ENCODE measurements around the gene POLR3B. TPM values are rescaled to one million over a fixed set of nuclear protein-coding genes. Genes with fewer than 3 reads are reported as not detected.
A peak's percentile ranks its signal among the peaks of the same experiment; 100 is the strongest.
"Not testable (repeated sequence)": the region's sequence is repeated elsewhere in the genome, so short reads cannot be mapped to it uniquely, and the experiment has no call there.

Gene POLR3B
- 10.6 and 13.3 TPM in 2 replicates for total RNA-seq (2014; rRNA removed)
- 5.0 TPM for polyA plus RNA-seq (2012)

DNA sequence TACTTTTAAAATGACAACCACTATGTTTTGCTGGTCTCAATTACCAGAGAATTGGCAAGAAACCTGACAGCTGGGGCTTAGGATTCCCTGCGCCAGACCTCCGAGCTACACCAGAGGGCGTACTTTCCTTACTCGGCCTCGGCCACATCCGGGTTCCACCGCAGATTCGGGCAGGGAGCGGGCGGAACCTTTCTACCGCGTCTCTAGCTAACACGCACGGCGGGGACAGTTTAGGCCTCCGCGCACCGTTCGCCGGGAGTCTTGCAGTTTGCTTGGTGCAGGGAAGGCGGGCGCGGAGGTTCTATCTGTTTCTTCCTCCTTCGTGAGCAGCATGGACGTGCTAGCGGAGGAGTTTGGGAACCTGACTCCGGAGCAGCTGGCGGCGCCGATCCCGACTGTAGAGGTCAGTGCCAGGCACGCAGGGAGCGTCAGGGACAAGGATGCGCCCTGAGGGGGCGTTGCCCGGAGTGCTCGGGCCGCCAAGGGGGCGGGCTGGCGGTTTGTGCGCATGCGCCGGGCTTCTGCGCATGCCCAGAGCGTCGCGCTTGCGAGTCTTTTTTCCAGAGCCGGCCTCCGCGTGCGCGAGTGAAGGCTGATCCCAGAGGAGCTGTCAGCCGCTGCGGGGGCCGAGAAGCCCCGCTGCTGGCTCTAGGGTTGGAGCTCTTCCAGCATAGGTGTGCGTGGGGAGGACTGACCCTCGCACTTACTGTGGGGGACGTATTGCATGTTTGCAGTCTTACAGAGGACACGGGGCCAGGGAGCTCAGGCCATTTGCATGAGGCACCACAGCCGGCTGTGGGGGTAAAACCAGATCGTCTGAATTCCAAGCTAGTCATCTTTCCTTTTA, at the start of gene POLR3B:
TSS of gene POLR3B (plus strand) at position 200 of the 847 bp plus-strand sequence. CDS start at position 332, 132 bp downstream.
- DNase-seq (ENCODE audit: low read depth) = peak; percentile 93

DNA sequence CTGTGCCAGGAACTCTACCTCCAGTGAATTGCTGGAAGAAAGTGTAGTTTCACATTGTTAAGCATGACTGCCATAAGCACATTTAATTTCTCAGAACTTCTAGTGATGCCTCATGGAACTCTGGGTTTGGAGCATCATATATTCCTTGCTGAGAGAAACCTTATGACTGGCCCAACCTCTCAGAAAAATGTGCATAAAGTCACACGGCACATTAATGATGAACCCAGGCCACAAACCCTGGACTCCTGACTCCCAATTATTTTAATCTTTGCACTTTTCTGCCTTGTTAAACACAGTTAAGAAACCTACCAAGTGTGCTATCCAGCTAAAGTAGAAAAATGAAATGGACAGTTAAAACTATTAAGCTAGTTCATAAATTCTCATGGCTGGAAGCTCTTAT, 49.4 kb upstream of the POLR3B start:
- no peak for DNase-seq (ENCODE audit: low read depth)

DNA sequence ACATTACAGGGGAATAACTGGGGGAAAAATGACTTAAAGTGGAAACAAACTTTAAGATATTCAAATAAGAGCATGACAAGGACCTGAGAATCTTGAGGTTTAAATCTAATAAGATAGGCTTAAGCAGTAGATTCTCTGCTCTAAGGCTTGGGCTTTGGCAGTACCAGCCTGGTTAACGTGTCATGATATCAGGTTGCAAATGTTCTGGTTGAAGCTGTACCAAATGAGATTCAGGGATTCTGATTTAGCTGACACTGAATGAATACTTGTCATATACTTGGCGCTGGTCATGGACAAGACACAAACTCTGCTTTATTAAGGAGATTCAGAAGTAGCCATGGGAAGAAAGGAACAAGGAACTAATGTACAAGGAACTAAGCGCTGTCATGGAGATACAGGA, 48.9 kb upstream of the POLR3B start:
- DNase-seq (ENCODE audit: low read depth) = peak; percentile 43

DNA sequence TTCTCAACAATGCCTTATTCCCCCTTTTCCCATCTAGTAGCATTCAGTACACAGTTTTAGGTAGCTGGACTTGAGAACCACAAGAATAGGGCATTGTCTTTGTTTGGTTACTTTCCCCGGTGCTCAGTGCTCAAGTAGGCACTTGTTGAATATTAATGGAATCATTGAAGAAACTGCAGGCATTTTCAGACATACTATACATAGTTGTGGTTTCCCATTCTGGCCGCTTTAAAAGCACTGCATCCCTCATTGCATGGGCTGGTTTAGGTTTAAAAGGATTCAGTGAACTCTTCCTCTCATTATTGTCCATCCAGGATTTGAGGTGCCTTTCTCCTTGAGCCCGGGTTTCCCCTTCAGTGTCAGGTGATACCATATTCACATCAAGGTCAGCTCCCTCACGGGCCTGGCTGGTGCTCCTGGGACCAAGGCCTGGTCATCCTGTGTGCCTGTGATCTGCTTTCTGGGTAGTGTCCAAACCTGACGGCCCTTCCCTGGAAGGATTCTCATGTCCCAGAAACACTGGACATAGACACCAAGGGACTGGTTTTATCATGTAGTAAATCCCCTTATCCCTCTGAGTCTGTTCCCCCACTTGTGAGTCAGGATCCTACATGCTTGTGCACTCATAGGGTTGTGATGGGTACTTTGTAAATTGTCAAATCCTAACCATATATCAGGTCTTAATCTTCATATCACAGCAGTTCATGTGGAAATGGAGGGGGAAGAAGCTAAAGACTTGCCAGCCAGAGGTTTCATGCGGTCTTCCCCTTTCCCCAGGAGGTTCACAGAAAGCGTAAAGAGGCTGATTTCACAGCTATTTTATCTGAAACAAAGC, 47.7 kb upstream of the POLR3B start:
- peak; percentile 47 for DNase-seq (ENCODE audit: low read depth)

DNA sequence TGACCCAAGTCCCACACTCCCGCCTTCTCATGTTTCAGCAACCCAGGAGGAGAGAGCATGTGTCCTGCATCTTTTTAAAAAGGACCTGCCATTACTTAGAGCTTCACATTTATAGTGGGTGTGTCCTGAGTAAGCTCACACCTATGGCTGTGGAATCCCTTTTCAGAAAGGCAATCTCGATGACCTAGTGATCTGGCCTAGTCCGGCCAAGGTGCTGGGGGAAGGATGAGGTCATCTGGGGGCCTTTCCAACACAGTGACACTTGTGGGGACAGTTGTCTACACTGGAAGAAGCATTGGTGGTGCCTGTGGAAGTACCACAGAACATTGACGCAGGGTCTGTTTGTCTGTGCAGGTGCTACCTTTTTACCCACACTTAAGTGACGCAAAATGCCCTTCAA, 46.9 kb upstream of the POLR3B start:
- no peak for DNase-seq (ENCODE audit: low read depth)

DNA sequence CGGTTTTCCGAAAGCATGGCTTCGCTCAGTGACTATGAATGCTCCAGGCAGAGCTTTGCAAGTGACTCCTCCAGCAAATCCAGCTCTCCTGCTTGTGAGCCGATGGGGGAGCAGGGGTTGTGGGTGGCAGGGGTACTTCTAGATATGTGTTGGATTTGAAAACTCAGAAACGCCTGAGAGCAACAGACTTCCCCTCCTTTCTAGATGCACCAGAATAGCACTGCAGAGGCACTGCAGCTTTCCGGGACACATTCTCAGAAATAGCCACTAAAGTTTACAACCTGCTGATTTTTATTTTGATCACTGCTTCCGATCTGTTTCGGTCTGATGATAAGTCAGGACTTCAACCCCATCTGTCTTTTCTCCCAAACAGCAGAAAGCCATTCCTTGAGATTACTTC, 46.4 kb upstream of the POLR3B start:
- DNase-seq (ENCODE audit: low read depth) = no peak

DNA sequence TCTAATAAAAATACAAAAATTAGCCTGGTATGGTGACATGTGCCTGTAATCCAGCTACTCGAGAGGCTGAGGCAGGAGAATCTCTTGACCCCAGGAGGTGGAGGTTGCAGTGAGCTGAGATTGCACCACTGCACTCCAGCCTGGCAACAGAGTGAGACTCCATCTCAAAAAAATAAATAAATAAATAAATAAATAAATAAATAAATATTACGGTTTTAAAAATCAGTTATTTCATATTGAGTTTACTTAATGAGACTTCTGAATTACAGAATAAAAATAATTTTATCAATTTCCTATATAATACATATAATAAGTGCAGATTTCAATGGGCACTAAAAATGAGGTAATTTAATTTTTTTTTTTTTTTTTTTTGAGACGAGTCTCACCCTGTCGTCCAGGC, 44.1 kb upstream of the POLR3B start:
- not testable (repeated sequence) for DNase-seq (ENCODE audit: low read depth)

DNA sequence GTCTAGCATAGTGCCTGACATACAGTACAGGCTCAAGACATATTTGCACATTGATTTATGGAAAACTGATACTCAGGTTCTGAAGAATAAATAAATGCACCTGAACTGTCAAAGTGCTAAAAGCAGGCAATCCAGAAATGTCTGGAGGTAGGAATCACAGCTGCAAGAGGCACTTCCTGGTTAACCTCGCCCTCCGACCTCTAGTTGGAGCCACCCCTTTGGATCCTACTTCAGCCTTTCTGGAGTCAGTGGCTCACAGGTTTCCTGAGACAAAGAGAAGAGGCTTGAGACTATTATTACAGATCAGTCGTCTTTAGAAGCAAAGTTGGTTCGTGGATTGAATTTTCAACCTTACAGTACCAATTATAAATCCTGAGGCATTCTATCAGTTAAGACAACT, 42.0 kb upstream of the POLR3B start:
- DNase-seq (ENCODE audit: low read depth) = no peak

DNA sequence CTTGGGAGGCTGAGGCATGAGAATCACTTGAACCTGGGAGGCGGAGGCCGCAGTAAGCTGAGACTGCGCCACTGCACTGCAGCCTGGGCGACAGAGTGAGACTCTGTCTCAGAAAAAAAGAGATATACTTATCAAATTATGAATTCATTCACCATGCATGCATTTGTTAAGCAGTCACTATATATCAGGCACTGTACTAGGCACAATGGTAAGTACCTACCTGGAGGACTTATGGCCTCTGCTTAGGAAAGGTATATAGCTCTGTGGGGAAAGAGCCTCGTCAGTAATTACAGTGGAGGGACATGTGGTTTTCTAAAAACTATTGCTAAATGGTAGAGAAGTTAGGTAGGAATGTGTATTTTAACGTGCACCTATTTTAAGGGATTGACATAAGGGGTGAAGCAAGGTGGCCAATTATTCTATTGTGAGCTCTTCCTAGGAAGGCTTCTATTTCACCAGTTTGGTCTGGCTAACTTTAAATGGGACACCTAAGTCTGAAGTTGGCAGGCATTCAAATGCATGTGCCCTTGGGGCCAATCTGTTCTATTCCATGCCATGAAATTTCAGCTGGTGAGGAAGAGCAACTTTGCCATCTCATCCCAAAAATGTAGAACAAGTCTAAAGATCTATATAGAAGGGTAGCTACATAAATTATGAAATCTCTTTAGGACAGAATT, 40.0 kb upstream of the POLR3B start:
- DNase-seq (ENCODE audit: low read depth) = peak; percentile 3

DNA sequence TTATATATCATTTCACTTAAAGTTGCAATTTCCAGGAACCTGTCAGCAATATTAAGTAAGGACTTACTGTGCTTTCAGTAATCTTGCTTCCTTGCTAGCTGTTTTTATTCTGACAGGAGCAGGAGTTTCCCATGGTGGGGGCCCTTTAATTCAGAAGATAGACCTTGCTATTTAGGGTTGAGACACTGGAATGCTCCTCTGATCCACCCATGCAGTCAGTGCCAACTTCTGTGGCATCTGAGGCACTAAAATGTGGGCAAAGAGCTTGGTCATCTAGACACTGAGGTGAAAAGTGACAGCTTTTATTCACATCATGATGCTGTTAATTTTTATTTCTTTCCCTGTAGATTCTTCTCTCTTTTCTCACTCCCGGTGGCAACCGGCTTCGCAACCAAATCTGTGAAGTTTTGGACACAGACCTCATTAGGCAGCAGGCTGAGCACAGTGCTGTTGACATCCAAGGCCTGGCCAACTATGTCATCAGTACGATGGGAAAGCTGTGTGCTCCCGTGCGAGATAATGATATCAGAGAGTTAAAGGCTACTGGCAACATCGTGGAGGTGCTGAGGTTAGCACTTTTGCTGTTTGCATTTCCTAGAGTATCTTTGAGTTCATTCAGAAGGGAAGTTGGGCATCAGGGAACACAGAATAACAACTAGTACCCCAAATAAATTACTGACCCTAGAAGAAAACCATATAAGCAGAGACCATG, 36.3 kb upstream of the POLR3B start:
- DNase-seq (ENCODE audit: low read depth) = no peak

DNA sequence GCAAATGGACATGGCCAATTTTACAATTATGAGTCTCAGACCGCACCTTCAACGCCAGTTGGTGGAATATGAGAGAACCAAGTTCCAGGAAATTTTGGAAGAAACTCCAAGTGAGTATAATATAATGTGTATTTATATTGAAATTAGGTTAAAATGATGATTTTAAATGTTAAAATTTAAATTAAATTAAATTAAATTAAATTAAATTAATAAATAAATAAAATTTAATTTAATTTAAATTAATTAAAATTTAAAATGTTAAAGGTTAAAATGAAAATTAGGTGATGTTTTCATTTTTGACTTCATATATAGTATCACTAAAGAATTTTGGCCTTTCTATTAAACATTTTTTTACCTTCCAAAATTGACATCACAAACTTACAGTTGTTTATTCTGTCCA, 34.0 kb upstream of the POLR3B start:
- DNase-seq (ENCODE audit: low read depth) = no peak

DNA sequence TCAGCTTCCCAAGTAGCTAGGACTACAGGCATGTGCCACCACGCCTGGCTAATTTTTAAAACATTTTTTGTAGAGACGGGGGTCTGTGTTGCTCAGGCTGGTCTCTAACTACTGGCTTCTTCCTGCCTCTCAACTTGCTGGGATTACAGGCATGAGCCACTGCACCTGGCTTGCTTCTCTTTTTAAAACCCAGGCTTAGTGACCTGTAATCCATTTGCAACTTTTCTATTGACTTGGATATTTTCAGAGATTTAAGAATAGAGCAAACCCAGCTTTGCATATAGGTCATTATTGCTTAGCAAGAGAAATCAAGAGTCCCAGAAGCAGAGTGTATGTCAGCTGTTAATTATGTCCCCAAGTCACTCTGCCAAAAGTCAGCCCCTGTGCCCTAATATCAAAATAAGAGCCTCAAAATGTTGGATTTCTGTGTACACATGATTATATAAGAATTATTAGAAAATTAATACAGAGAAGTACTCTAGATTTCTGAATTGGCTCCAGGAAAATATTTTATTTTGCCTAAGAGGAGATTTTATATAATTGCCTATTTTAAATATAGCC, 30.2 kb upstream of the POLR3B start:
- no peak for DNase-seq (ENCODE audit: low read depth)

DNA sequence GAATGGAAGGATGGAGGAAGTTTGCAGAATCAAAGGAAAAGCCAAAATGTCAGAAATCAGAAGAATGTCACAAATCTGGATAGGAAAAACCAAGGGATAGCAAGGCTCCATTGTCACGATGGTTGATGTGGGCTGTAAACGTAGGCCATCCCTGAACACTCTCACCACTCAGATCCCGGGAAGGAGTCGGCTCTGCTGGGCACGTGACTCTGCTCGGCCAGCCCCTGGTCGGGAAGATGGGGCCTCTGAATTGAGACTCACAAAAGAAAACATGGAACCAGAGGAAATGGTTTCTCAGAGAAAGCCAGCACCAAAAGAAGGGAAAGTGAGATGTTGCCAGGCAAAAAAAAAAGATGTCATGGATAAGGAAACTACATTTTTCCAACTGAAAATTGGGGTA, 28.8 kb upstream of the POLR3B start:
- no peak for DNase-seq (ENCODE audit: low read depth)

DNA sequence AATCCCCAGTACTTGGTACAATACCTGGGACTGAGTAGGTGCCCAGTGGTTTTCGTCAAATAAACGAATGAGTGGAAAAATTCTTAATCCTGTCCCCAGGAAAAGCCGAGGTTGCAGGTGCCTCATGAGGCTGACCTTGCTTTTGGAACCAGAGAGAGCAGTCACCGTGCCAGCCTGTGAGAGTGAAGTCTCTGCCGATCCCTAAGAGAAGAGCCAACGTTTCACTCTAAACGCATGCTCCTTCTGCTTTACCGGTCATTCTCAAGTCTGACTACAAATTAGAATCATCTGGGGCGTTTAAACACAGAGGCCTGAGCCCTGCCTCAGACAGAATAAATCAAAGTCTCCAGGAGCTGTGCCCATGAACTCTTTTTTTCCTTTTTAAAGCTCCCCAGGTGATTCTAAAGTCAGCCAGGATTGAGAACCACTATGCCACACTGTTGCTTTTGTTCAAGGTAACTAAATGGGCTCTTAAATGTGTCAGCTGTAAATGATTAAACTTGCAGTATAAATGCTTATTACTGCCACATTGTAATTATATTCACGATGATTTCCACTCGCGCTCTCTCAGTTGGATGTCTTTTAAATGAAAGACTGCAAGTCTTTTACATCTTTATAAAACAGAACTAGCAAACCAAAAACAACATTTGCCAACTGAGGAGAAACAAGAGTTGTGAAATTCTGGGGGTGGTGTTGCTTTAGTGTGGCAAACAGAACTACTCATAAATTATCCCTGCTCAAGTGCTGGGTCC, 28.1 kb upstream of the POLR3B start:
- DNase-seq (ENCODE audit: low read depth) = no peak

DNA sequence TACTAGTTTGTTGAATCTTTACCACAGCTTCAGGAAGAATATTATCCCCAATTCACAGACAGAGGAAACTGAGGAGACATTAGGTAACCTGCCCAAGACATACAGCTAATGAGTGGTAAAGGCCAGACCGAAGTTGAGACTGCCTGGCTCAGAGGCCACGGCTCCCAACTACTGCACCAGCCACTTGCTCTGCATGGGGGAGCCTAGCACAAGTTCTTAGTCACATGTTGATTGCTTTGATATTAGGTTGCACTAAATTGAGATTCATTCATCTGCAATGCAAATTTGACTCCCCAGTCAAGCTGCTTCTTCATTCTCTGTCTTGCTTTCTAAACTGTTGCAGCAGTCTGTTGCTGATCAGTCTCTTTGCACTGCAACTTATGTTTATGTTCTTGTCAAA, 25.9 kb upstream of the POLR3B start:
- DNase-seq (ENCODE audit: low read depth) = no peak

DNA sequence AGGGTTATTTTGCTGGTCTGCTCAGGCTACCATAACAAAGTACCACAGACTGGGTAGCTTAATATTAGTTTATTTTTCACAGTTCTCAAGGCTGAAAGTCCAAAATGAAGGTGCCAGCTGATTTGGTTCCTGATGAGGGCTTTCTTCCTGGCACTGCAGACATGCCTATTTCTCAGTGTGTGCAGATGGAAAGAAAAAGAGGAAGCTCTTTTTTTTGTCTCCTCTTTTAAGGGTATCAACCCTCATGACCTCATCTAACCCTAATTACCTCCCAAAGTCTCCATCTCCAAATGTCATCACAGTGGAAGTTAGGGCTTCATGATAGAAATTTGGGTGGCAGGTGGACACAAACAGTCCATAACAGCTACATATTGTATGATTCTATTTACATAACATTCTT, 25.0 kb upstream of the POLR3B start:
- no peak for DNase-seq (ENCODE audit: low read depth)

DNA sequence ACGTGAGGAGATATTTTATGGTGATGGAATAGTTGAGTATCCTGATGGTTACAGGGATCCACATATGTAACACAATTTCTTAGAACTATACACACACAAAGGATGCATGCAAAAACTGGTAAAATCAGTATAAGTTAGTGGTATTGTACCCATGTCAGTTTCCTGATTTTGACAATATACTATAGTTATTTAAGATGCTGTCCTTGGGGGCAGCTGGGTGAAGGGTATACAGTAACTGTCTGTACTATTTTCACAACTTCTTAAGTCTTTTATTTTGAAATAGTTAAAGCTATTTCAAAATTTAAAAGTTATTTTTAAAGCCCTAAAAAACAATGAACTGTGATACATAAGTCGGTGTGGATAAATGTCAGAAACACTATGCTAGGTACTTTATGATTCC, 24.5 kb upstream of the POLR3B start:
- no peak for DNase-seq (ENCODE audit: low read depth)

DNA sequence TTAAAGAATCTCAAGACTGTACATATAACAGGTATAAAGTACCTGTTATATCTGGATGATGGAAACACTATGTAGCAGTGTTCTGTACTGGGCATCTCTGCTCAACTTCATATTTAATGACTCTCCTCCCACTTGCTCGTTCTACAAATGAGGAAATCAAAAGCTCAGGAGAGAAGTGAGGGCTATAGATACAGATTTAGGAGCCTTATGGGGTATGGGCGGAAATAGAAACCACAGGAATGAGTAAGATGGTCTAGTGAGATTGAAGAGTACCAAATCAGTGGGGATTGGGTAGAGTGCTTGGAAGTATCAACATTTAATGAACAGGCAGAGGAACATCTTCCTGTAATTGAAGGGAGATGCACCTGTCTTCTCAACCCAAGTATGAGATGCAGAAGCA, 23.8 kb upstream of the POLR3B start:
- no peak for DNase-seq (ENCODE audit: low read depth)

DNA sequence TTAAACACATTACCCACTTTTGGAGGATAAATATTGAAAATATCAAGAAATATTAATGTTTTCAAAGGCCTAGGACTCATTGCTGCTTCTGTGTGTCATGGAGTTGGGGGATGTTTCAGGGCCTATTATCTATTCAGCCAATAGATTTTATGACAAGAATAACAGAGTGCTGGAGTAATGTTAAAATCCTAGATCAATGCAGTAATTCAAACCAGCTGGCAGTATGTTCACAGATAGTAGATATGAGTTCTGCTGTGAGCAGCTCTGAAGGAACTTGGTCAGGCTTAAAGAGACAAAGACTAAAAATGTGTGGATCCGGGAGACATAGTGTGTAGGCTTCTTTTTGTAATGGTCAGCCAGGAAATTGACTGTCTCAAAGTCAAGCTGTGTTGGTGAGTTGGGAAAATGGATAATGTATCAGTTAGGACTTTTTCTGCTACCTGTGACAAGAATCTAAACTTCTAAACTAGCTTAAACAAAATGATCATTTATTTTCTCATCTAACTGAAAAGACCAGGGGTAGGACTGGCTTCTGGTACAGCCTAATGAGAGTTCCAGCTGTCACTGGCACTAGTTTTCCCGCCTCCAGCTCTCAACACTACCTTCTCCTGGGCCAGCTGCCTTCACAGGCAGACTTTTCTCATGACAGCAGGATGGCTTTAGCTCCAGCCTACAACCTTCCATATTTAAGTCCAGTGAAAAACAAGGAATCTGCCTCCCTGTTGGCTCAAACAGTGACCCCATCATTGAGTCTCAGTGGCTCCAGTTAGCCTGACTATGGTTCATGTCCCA, 16.3 kb upstream of the POLR3B start:
- DNase-seq (ENCODE audit: low read depth) = no peak

Data from LHCN-M2 (cell line).